ENCODE results near the gene RIPOR3.
"Not testable (repeated sequence)": the region's sequence is repeated elsewhere in the genome, so short reads cannot be mapped to it uniquely, and the experiment has no call there.

RIPOR3 gene

GRCh38 chr20:50624351-50625016, 66.9 kb downstream of the RIPOR3 start:
- Histone ChIP-seq H3K4me1 (ENCODE audit: insufficient read depth, low read length) (peaks cover 4% of the 10 kb centered on the region; the same call in 1 of the 2 replicates), H3K9ac (ENCODE audit: low read depth, low read length) (no peak overlapping the region), H3K4me3 (ENCODE audit: low read length) (no peak overlapping the region), H3K27ac (ENCODE audit: low read depth, low read length) (no peak overlapping the region), H3K36me3 (ENCODE audit: insufficient read depth, low read length) (no peaks in the 10 kb centered on the region), H3K9me3 (ENCODE audit: insufficient read depth, low read depth, low read length) (peaks cover 6% of the 10 kb centered on the region), H3K27me3 (ENCODE audit: insufficient read depth, low read length) (no peaks in the 10 kb centered on the region)
- WGBS: 91% methylated on average over 18 of the region's 18 CpGs

GRCh38 chr20:50621068-50621665, 70.2 kb downstream of the RIPOR3 start:
- Histone ChIP-seq H3K9me3 (ENCODE audit: insufficient read depth, low read depth, low read length) (peaks cover 6% of the 10 kb centered on the region), H3K36me3 (ENCODE audit: insufficient read depth, low read length) (no peaks in the 10 kb centered on the region), H3K4me1 (ENCODE audit: insufficient read depth, low read length) (no peaks in the 10 kb centered on the region), H3K9ac (ENCODE audit: low read depth, low read length) (no peak overlapping the region), H3K27me3 (ENCODE audit: insufficient read depth, low read length) (no peaks in the 10 kb centered on the region), H3K27ac (ENCODE audit: low read depth, low read length) (no peak overlapping the region), H3K4me3 (ENCODE audit: low read length) (no peak overlapping the region)
- 91% methylated on average over 4 of the region's 4 CpGs for WGBS

- H3K4me1 ChIP-seq (ENCODE audit: insufficient read depth, low read length); H3K27ac ChIP-seq (ENCODE audit: low read depth, low read length); H3K4me3 ChIP-seq (ENCODE audit: low read length); H3K27me3 ChIP-seq (ENCODE audit: insufficient read depth, low read length); H3K9ac ChIP-seq (ENCODE audit: low read depth, low read length); H3K9me3 ChIP-seq (ENCODE audit: insufficient read depth, low read depth, low read length); H3K36me3 ChIP-seq (ENCODE audit: insufficient read depth, low read length): not testable (repeated sequence)
- 97% methylated on average over 9 of the region's 9 CpGs for WGBS
Measured at GRCh38 chr20:50620459-50620858, 70.9 kb downstream of the RIPOR3 start.

GRCh38 chr20:50618537-50618936, 72.8 kb downstream of the RIPOR3 start:
- H3K9me3 ChIP-seq (ENCODE audit: insufficient read depth, low read depth, low read length): peaks cover 6% of the 10 kb centered on the region
- H3K9ac ChIP-seq (ENCODE audit: low read depth, low read length): no peak overlapping the region
- no peaks in the 10 kb centered on the region for H3K4me1 ChIP-seq (ENCODE audit: insufficient read depth, low read length)
- no peak overlapping the region for H3K4me3 ChIP-seq (ENCODE audit: low read length)
- H3K27me3 ChIP-seq (ENCODE audit: insufficient read depth, low read length): no peaks in the 10 kb centered on the region
- H3K36me3 ChIP-seq (ENCODE audit: insufficient read depth, low read length): no peaks in the 10 kb centered on the region
- WGBS: 93% methylated on average over 1 of the region's 1 CpG
- no peak overlapping the region for H3K27ac ChIP-seq (ENCODE audit: low read depth, low read length)

GRCh38 chr20:50617022-50617421, 74.3 kb downstream of the RIPOR3 start:
- Histone ChIP-seq H3K27me3 (ENCODE audit: insufficient read depth, low read length) (no peaks in the 10 kb centered on the region), H3K4me1 (ENCODE audit: insufficient read depth, low read length) (no peaks in the 10 kb centered on the region), H3K27ac (ENCODE audit: low read depth, low read length) (no peak overlapping the region), H3K36me3 (ENCODE audit: insufficient read depth, low read length) (no peaks in the 10 kb centered on the region), H3K4me3 (ENCODE audit: low read length) (no peak overlapping the region), H3K9ac (ENCODE audit: low read depth, low read length) (no peak overlapping the region), H3K9me3 (ENCODE audit: insufficient read depth, low read depth, low read length) (peaks cover 6% of the 10 kb centered on the region)
- 94% methylated on average over 5 of the region's 5 CpGs for WGBS

- no peaks in the 10 kb centered on the region for H3K4me1 ChIP-seq (ENCODE audit: insufficient read depth, low read length)
- H3K27ac ChIP-seq (ENCODE audit: low read depth, low read length): no peak overlapping the region
- WGBS: 94% methylated on average over 6 of the region's 6 CpGs
- no peaks in the 10 kb centered on the region for H3K27me3 ChIP-seq (ENCODE audit: insufficient read depth, low read length)
- no peak overlapping the region for H3K9ac ChIP-seq (ENCODE audit: low read depth, low read length)
- H3K36me3 ChIP-seq (ENCODE audit: insufficient read depth, low read length): no peaks in the 10 kb centered on the region
- H3K9me3 ChIP-seq (ENCODE audit: insufficient read depth, low read depth, low read length): no peaks in the 10 kb centered on the region
- no peak overlapping the region for H3K4me3 ChIP-seq (ENCODE audit: low read length)
Measured at GRCh38 chr20:50615407-50615806, 75.9 kb downstream of the RIPOR3 start.

- no peak overlapping the region for H3K9ac ChIP-seq (ENCODE audit: low read depth, low read length)
- 96% methylated on average over 15 of the region's 15 CpGs for WGBS
Measured at GRCh38 chr20:50613438-50614169, 77.7 kb downstream of the RIPOR3 start.

GRCh38 chr20:50611128-50611810, 80.1 kb downstream of the RIPOR3 start:
- Histone ChIP-seq H3K4me1 (ENCODE audit: insufficient read depth, low read length) (no peaks in the 10 kb centered on the region), H3K27me3 (ENCODE audit: insufficient read depth, low read length) (no peaks in the 10 kb centered on the region), H3K36me3 (ENCODE audit: insufficient read depth, low read length) (no peaks in the 10 kb centered on the region), H3K27ac (ENCODE audit: low read depth, low read length) (no peak overlapping the region), H3K9ac (ENCODE audit: low read depth, low read length) (no peak overlapping the region), H3K9me3 (ENCODE audit: insufficient read depth, low read depth, low read length) (no peaks in the 10 kb centered on the region), H3K4me3 (ENCODE audit: low read length) (no peak overlapping the region)
- 74% methylated on average over 15 of the region's 15 CpGs for WGBS

More at GRCh38 chr20:50613438-50614169, 77.7 kb downstream of the RIPOR3 start:
- Histone ChIP-seq H3K27ac (ENCODE audit: low read depth, low read length) (no peak overlapping the region), H3K9me3 (ENCODE audit: insufficient read depth, low read depth, low read length) (no peaks in the 10 kb centered on the region), H3K4me1 (ENCODE audit: insufficient read depth, low read length) (no peaks in the 10 kb centered on the region), H3K36me3 (ENCODE audit: insufficient read depth, low read length) (no peaks in the 10 kb centered on the region), H3K4me3 (ENCODE audit: low read length) (no peak overlapping the region), H3K27me3 (ENCODE audit: insufficient read depth, low read length) (no peaks in the 10 kb centered on the region)

GRCh38 chr20:50610212-50610718, 81.1 kb downstream of the RIPOR3 start:
- Histone ChIP-seq H3K4me1 (ENCODE audit: insufficient read depth, low read length) (no peaks in the 10 kb centered on the region), H3K9me3 (ENCODE audit: insufficient read depth, low read depth, low read length) (no peaks in the 10 kb centered on the region), H3K4me3 (ENCODE audit: low read length) (no peak overlapping the region), H3K27ac (ENCODE audit: low read depth, low read length) (no peak overlapping the region), H3K9ac (ENCODE audit: low read depth, low read length) (no peak overlapping the region), H3K27me3 (ENCODE audit: insufficient read depth, low read length) (no peaks in the 10 kb centered on the region), H3K36me3 (ENCODE audit: insufficient read depth, low read length) (no peaks in the 10 kb centered on the region)
- 80% methylated on average over 4 of the region's 4 CpGs for WGBS

- Histone ChIP-seq H3K9me3 (ENCODE audit: insufficient read depth, low read depth, low read length) (no peaks in the 10 kb centered on the region), H3K4me1 (ENCODE audit: insufficient read depth, low read length) (no peaks in the 10 kb centered on the region), H3K36me3 (ENCODE audit: insufficient read depth, low read length) (no peaks in the 10 kb centered on the region), H3K27ac (ENCODE audit: low read depth, low read length) (no peak overlapping the region), H3K27me3 (ENCODE audit: insufficient read depth, low read length) (no peaks in the 10 kb centered on the region), H3K9ac (ENCODE audit: low read depth, low read length) (no peak overlapping the region), H3K4me3 (ENCODE audit: low read length) (no peak overlapping the region)
- WGBS: 94% methylated on average over 28 of the region's 28 CpGs
Measured at GRCh38 chr20:50609438-50609989, 81.8 kb downstream of the RIPOR3 start.

- H3K27me3 ChIP-seq (ENCODE audit: insufficient read depth, low read length): no peaks in the 10 kb centered on the region
- WGBS: 97% methylated on average over 13 of the region's 13 CpGs
- H3K4me1 ChIP-seq (ENCODE audit: insufficient read depth, low read length): no peaks in the 10 kb centered on the region
- no peaks in the 10 kb centered on the region for H3K9me3 ChIP-seq (ENCODE audit: insufficient read depth, low read depth, low read length)
- H3K27ac ChIP-seq (ENCODE audit: low read depth, low read length): no peak overlapping the region
- no peak overlapping the region for H3K9ac ChIP-seq (ENCODE audit: low read depth, low read length)
- no peak overlapping the region for H3K4me3 ChIP-seq (ENCODE audit: low read length)
- no peaks in the 10 kb centered on the region for H3K36me3 ChIP-seq (ENCODE audit: insufficient read depth, low read length)
Measured at GRCh38 chr20:50608750-50609104, 82.6 kb downstream of the RIPOR3 start.
